Measurements from ENCODE around the gene PHF20. TPM values are rescaled to one million over a fixed set of nuclear protein-coding genes. Genes with fewer than 3 reads are reported as not detected.

The PHF20 gene
- total RNA-seq, 1 donor from 2014 or later = 35.9 TPM

GRCh38 chr20:35912881-35913280, 141.1 kb downstream of the PHF20 start:
- H3K36me3 ChIP-seq = peaks cover 69% of the 10 kb centered on the region
- H3K4me1 ChIP-seq = peaks cover 8% of the 10 kb centered on the region
- H3K9me3 ChIP-seq (replicated peaks) = no peaks in the 10 kb centered on the region
- H3K27me3 ChIP-seq (ENCODE audit: low read depth) = no peaks in the 10 kb centered on the region
- intact Hi-C loops (cut with micrococcal nuclease) = no loop called here
- no peak overlapping the region for H3K27ac ChIP-seq (replicated peaks)
- no peak overlapping the region for H3K4me3 ChIP-seq
- DNase-seq = no peak
- TF ChIP-seq CTCF (IDR thresholded peaks at IDR 0.05; ENCODE audit: borderline replicate concordance) = no peak

GRCh38 chr20:35917077-35917476, 145.3 kb downstream of the PHF20 start:
- DNase-seq = no peak
- H3K27me3 ChIP-seq (ENCODE audit: low read depth) = no peaks in the 10 kb centered on the region
- peaks cover 7% of the 10 kb centered on the region for H3K4me1 ChIP-seq
- H3K27ac ChIP-seq (replicated peaks) = no peak overlapping the region
- no peaks in the 10 kb centered on the region for H3K9me3 ChIP-seq (replicated peaks)
- intact Hi-C loops (cut with micrococcal nuclease) = no loop called here
- TF ChIP-seq CTCF (IDR thresholded peaks at IDR 0.05; ENCODE audit: borderline replicate concordance) = no peak
- H3K36me3 ChIP-seq = peaks cover 85% of the 10 kb centered on the region
- H3K4me3 ChIP-seq = no peak overlapping the region

GRCh38 chr20:35918021-35918420, 146.2 kb downstream of the PHF20 start:
- H3K36me3 ChIP-seq = peaks cover 83% of the 10 kb centered on the region
- DNase-seq = no peak
- H3K4me1 ChIP-seq = peaks cover 7% of the 10 kb centered on the region
- H3K9me3 ChIP-seq (replicated peaks) = no peaks in the 10 kb centered on the region
- no peak overlapping the region for H3K4me3 ChIP-seq
- intact Hi-C loops (cut with micrococcal nuclease) = no loop called here
- H3K27ac ChIP-seq (replicated peaks) = no peak overlapping the region
- H3K27me3 ChIP-seq (ENCODE audit: low read depth) = no peaks in the 10 kb centered on the region
- TF ChIP-seq CTCF (IDR thresholded peaks at IDR 0.05; ENCODE audit: borderline replicate concordance) = no peak

- Histone ChIP-seq H3K4me1 (peaks cover 7% of the 10 kb centered on the region), H3K4me3 (no peak overlapping the region), H3K36me3 (peaks cover 59% of the 10 kb centered on the region), H3K27ac (replicated peaks) (no peak overlapping the region), H3K27me3 (ENCODE audit: low read depth) (no peaks in the 10 kb centered on the region), H3K9me3 (replicated peaks) (no peaks in the 10 kb centered on the region)
- intact Hi-C loops (cut with micrococcal nuclease) = no loop called here
- no peak for DNase-seq
- no peak for TF ChIP-seq CTCF (IDR thresholded peaks at IDR 0.05; ENCODE audit: borderline replicate concordance)
Observed at GRCh38 chr20:35920523-35920922, 148.7 kb downstream of the PHF20 start.

- H3K27me3 ChIP-seq (ENCODE audit: low read depth) = no peaks in the 10 kb centered on the region
- H3K4me3 ChIP-seq = no peak overlapping the region
- H3K4me1 ChIP-seq = no peaks in the 10 kb centered on the region
- H3K27ac ChIP-seq (replicated peaks) = no peak overlapping the region
- TF ChIP-seq CTCF (IDR thresholded peaks at IDR 0.05; ENCODE audit: borderline replicate concordance) = no peak
- intact Hi-C loops (cut with micrococcal nuclease) = no loop called here
- H3K9me3 ChIP-seq (replicated peaks) = no peaks in the 10 kb centered on the region
- no peak for DNase-seq
- H3K36me3 ChIP-seq = peaks cover 69% of the 10 kb centered on the region
Observed at GRCh38 chr20:35929301-35929700, 157.5 kb downstream of the PHF20 start.

GRCh38 chr20:35934050-35934449, 162.2 kb downstream of the PHF20 start:
- Histone ChIP-seq H3K9me3 (replicated peaks) (no peaks in the 10 kb centered on the region), H3K4me1 (no peaks in the 10 kb centered on the region), H3K4me3 (no peak overlapping the region), H3K27me3 (ENCODE audit: low read depth) (no peaks in the 10 kb centered on the region), H3K27ac (replicated peaks) (no peak overlapping the region), H3K36me3 (peaks cover 64% of the 10 kb centered on the region)
- no peak for DNase-seq
- TF ChIP-seq CTCF (IDR thresholded peaks at IDR 0.05; ENCODE audit: borderline replicate concordance) = no peak
- intact Hi-C loops (cut with micrococcal nuclease) = no loop called here

Measured in left ventricle myocardium inferior (tissue), 1 donor.